Tibial nerve (tissue), 3 donors: ENCODE results near the gene GIPC2.

Experiments used
- CTCF ChIP-seq, 5 experiments: fragments of 200-600 bp in 3 of 5; fragments of 450-650 bp in 2 of 5; sonication (generic) in 3 of 5; IDR thresholded peaks; one replicate each; pipeline ENCODE4 v1.5.1; 2016 to 2019; ENCODE audit warnings: antibody characterized with exemption in 5 of 5, mild to moderate bottlenecking in 3 of 5, moderate library complexity in 2 of 5
- POLR2A ChIP-seq, 2 donors: fragments of 450-650 bp; IDR thresholded peaks; one replicate each; pipeline ENCODE4 v1.6.1; 2017; ENCODE audit warnings: antibody characterized with exemption in 2 of 2, mild to moderate bottlenecking in 2 of 2, moderate library complexity in 2 of 2

- TF ChIP-seq POLR2A (IDR thresholded peaks at IDR 0.05) (no peak), CTCF (IDR thresholded peaks at IDR 0.05) (no peak)
Observed at GRCh38 chr1:78142736-78143135, 97.0 kb downstream of the GIPC2 start.
